HG03159 (cell line): ENCODE measurements around the gene SLC4A11.
"Not testable (repeated sequence)": the region's sequence is repeated elsewhere in the genome, so short reads cannot be mapped to it uniquely, and the experiment has no call there.

ENCODE experiments used
- ATAC-seq: cut with Tn5 transposase; IDR thresholded peaks from one replicate; pipeline ENCODE4 v1.9.1; 2021; ENCODE audit warnings: mild to moderate bottlenecking, moderate library complexity; ENCODE audit not compliant: unreplicated experiment

The SLC4A11 gene

DNA sequence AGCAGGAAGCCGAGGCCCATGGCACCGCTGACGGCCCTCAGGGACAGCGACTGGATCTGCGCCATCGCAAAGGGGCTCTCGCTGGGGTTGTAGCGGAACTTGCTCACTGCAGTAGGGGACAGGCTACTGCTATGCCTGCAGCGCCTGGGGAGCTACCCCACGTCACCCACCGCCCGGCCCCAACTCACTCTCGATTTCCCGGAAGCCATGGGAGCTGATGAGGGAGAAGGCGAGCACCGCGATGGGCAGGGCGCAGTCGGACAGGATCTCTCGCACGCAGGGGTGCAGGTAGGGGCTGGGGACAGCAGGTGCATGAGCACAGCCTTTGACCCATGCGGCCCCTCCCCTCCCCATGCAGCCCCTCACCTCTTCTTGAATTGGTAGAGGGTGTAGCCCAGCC lies 9.8 kb downstream of the SLC4A11 start:
- ATAC-seq, result no peak

DNA sequence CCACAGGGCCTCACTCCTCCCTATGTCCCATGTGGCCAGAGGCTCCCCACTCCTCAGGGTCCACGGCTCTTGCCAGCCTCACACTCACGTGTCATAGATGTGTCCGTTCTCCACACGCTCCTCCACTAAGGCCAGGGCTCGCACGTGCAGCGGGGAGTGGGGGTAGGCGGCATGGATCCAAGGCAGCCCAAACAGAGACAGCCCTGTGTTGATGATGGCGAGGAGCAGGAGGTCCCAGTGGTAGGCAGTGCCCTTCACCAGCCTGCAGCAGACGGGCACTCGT lies 10.3 kb downstream of the SLC4A11 start:
- ATAC-seq, result no peak

DNA sequence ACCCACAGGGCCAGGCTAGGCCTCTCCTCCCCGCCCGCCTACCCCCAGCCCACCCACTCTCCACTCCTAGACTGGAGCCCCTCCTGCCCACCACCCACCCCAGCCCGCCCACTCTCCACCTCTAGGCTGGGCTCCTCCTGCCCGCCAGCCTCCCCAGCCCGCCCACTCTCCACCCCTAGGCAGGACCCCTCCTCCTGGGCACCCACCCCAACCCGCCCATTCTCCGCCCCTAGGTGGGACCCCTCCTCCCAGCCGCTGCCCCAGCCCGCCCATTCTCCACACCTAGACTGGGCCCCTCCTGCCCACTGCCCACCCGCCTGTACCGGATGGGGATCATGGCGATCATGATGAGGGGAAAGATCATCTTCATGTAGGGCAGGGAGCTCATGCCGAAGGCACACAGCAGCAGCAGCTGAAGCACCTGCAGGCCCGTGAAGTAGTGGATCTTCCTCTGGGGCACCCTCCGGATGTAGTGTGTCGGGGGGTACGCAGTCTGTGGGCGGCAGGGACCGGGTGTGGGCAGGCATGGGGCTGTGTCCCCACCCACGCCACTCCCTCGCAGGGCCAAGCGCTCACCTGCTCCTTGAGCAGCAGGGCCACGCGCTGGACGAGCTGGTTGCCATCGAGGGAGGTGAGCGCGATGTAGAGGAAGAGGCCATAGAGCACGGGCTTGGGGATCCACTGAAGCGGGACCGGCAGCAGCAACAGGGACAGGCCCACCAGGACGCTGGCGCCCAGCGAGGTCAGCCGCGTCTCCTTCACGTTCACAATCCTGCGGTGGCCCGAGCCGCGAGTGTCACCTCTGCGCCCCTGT lies 10.8 kb downstream of the SLC4A11 start:
- ATAC-seq, result no peak

DNA sequence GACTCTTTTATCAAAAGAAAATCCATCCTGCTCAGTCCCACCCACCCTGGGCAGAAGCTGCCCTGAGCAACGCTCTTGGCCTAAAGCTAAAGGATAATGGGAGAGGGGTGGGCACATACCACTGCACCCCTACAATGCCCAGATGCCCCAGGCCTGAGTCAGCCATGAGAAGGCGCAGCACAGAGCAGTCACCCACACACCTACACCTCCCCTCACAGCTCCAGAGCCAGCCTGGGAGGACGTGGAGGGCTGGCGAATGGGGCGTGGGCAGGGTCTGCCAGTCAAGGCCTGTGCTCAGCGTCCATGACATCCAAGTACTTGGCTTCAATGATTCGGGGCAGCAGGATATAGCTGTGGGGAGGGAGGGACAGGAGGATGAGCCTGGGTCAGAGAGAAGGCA lies 11.5 kb downstream of the SLC4A11 start:
- no peak for ATAC-seq

DNA sequence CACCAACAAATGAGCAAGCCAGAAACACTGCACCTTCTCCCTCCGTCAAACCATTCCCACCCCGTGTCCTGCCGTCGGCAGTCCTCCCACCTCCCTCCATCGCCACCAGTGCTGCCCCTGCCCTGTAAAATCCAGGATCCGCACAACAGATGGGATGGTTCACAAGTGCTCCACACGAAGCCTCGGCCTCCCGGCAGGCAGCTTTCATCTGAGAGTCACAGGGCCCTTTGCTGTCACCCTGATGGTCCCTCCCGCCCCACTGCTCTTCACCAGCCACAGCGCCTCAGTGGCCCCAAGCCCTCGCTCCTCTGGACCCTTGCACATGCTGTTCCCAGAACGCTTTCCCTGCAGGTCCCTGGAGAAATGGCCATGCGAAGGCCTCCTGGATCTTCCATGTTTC lies 12.1 kb downstream of the SLC4A11 start:
- ATAC-seq, result no peak

DNA sequence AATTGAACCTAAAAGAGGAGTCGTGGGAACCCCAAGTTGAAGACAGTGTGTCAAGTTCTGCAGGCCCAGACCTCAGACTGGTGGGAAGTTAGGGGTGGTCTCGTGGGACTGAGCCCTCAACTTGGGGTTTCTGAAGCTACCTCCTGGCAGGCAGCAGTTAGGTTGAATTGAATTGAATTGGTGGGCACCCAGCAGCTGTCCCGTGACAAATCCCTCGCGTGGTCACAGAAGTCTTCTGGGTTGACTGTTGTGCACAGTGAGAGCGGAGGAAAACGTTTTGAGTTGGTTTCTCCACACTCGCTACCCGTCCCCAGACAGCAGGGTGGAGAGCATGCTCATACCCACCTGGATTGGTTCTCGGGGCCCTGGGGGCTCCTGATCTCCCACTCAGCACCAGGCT lies 12.9 kb downstream of the SLC4A11 start:
- no peak for ATAC-seq

DNA sequence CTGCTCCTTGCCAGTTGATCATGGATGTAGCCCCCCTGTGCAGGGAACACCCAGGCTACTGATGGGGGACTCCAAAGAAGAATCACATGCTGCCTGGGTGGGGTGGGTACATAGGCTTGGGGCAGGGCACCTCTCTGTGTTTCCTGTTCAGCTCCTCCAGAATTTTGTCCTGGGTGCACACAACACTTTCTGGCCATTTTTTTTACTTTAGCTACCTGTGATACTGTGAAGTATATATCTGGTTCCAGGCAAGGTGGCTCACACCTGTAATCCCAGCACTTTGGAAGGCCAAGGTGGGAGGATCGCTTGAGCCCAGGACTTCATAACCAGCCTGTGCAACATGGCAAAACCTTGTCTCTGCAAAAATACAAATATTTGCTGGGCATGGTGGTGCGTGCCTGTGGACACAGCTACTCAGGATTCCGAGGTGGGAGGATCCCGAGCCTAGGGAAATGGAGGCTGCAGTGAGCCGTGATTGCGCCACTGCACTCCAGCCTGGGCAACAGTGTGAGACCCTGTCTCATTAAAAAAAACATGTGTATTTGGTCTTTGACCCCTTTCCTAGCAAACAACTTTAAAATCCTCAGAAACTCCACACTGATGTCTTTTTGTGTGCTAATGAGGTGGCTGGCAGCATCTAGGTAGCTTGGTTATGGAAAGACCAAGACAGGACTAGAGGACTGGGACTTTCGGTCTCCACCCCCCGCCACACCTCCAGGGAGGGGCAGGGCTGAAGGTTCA lies 14.1 kb downstream of the SLC4A11 start:
- no peak for ATAC-seq

DNA sequence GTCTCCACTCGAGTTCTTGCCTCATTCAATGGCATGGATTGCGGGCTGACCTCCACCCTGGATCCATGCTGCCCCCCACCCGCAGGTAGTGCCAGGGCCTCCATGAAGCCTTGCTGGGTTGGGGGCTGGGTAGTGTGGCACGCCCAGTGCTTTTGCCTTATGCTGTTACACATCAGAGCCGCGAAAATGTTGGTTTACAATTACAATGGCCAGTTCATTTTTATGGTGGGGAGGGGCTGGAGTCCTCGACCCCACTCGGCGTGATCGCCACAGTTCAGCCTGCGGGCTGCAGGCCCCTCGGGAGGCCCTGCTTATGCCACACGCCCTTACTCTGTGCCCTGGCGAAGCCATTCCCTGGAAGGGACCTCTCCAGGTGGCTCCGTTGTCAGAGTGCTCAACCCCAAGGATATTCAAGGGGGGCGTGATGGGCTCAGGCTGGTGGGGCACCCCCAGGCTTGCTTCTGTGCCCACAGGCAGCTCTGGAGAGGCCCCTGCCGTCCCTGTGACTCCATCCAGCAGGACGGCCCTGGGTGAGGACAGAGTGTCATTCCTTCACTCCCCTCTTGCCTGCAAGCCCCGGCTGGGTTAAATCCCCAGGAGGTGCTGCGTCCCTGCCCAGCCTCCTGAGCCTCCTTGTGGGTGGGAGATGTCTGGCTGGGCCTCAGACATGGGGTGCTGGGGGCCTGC lies 14.9 kb downstream of the SLC4A11 start:
- no peak for ATAC-seq

DNA sequence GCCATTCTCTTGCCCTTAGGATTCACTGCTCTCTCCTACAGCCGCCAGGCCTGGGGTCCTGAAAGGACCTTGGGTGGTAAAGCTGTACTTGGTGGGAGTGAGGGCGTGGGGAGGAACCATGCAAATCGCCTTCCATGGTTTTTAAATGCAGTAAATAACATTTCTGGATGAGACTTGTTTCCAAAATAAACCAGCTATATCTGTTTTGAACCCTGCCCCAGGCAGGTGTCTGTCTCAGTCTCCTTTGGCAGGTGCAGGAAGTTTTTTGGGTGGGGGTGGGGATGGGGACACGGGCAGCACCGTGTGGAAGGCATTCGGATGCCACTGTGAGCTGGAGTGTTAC lies 15.4 kb downstream of the SLC4A11 start:
- ATAC-seq, result no peak

DNA sequence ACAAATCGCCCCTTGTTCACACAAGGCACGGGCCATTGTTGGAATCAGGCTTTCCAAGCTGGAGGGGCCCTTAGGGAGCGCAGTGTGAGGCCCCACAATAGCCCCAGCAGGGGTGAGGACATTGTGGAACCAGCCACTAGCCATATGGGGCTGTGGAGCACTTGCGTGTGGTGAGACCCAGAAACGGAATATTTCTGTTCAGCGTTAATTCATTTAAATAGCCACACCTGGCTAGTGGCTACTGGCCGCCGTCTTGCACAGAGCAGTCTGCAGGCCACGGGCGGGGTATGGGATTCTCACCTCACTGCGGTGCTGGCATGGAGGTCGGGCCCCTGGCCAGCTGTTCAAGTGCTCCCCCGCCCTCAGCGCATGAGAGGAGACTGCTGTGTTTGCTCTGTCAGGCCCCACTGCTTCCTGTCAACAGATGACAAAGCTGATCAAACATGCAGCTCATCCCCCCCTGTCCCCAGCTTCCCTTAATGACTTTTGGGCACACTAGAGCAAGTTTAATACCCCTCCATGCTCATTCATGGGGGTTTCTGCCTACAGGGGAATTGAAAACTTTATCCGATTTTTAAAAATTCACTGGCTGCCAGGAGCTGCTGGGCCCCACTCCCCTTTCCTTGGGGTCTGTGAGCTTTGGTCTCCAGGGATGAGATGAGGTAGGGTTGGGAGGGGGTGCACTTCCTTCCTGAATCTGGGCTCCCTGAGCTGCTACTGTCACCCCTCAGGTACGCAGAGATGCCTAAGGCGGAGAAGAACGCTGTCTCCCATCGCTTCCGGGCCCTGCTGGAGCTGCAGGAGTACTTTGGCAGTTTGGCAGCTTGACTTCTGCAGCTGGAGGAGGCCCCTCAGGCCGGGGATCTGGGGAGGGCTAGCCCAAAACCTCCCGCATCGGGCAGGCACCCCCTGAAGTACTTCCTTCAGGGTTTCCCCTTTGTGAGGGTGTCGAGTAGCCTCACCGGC lies 16.1 kb downstream of the SLC4A11 start:
- ATAC-seq, result no peak

DNA sequence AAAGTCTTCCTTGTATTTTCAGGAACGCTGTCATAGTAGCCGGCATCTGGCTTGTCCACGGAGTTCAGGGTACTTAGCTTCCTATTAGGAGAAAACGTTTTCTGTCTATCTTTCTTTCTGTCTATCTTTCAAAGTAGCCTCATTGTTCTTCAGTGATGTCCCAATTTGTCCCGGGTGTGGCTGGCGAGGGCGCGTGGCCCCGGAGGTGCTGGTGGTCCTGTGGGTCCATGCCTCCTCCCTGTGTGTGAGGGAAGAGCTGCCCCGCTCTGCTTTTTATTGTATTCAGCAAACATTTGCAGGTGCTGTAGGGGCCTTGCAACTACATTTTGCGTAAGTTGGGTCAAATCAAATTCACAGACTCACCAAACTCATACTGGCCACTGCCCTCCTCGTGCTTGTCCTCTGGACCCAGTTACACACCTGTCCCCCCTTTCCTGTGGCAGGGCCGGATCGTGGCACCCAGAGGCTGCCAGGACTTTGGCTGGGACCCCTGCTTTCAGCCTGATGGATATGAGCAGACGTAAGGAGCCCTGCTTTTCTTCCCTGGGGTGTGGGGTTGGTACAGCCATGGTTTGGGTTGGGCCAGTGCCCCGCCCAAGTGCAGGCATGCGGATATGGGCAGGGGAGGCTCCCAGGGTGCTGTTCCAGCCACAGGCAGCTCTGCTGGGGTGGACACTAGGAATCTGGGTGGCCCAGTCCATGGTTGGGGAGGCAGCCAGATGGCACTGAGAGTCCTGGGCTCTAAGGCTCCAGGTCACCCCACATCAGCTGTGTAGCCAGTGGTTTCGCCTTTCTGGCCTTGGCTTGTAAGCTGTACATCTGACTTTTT lies 17.4 kb downstream of the SLC4A11 start:
- no peak for ATAC-seq

DNA sequence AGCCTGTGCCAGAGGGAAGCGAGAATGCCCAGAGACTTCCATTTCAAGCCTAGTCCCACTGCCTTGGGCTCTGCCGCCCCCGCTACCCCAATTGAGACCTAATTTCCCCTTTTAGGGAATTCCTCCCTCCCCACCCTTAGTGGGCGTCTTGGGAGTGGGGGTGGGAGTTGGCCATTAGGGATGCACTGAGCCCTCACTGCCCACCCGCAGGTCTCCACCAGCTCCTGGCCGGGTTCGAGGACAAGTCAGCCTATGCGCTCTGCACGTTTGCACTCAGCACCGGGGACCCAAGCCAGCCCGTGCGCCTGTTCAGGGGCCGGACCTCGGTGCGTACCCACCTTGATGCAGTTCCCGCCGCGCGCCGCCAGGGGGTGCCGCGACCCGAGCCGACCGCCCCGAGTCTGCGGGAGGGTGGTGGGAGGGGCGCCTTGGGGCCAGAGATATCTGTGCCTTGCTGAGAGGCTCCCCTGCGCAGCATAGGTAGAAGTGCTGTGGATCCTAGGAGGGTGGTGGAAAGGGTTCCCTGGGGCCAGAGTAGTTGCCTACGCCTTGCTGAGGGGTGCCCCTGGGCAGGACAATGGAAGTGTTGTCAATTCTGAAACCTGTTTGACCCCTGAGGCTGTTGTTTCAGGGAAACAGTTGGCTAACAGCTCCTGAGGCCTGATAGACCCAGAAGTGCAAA lies 20.5 kb downstream of the SLC4A11 start:
- peak; percentile 61 for ATAC-seq

DNA sequence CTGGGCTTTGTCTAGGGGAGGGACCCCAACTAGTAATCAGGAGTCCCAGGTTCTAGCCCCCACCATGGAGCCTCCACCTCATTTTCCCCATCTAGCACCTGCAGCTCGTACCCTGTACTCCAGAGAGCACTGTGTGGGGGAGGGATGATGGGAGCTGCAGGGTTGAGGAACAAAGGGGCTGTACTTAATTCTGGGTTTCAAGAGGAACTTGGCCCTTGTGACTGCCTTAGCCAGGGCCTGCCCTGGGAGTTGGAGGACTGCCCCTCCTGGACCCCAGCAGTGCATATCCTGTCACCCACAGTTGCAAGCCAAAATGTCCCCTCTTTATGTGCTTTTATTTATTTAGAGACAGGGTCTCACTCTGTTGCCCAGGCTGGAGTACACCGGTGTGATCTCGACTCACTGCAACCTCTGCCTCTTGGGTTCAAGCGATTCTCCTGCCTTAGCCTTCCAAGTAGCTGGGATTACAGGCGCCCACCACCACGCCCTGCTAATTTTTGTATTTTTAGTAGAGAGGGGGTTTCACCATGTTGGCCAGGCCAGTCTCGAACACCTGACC lies 23.6 kb downstream of the SLC4A11 start:
- not testable (repeated sequence) for ATAC-seq

DNA sequence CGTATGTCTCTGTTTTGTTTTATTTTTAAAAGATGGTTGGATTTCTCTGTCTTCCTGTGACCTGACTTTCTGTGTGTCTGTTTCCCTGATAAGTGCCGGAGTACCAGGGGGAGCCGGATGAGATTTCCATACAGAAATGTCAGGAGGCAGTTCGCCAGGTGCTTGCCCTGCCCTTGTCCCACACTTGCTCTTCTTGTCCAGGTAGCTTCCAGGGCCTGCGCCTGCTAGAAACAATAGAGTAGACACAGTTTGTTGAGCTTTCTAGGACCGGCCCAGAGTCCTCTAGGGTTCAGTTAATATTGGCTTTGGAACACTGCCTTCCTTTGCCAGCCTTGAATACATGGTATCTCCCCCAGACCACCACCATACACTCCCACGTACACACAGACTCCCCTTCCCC lies 25.8 kb downstream of the SLC4A11 start:
- ATAC-seq, result no peak

DNA sequence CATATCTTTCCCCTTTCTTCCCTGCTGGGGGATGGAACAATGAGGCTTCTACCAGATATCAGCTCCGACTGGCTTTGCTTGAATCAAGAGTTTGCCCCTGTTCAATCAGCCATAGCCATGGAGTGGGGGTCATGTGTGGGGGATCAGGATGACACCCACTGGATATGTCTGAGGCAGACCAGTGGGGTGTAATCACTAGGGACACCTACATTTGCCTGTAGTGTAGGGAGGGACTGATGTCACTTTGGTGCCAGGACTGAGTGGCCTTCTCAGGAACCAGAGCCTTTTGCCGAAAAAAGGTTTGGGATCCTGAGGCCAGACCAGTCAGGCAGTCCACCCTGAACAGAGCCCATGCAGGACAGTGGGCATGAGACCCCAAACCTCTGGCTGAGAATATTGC lies 28.6 kb downstream of the SLC4A11 start:
- ATAC-seq, result no peak

DNA sequence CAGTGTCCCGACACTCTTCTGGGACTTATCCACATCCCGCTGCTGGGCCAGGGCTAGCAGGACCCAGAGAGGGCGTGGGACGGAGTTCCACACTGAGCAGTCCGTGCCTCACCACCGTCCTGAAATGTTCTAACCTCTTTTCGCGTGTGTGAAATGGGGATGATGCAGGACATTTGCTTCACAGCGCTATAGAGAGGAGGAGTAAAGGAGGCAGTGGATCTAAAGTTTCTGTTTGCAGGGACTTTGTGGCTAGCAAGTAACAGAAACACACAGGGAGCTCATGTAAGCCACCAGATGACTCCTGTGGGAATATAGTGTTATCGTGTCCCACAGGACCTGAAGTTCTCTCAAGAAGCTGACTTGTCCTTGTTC lies 29.1 kb downstream of the SLC4A11 start:
- peak; percentile 6 for ATAC-seq

DNA sequence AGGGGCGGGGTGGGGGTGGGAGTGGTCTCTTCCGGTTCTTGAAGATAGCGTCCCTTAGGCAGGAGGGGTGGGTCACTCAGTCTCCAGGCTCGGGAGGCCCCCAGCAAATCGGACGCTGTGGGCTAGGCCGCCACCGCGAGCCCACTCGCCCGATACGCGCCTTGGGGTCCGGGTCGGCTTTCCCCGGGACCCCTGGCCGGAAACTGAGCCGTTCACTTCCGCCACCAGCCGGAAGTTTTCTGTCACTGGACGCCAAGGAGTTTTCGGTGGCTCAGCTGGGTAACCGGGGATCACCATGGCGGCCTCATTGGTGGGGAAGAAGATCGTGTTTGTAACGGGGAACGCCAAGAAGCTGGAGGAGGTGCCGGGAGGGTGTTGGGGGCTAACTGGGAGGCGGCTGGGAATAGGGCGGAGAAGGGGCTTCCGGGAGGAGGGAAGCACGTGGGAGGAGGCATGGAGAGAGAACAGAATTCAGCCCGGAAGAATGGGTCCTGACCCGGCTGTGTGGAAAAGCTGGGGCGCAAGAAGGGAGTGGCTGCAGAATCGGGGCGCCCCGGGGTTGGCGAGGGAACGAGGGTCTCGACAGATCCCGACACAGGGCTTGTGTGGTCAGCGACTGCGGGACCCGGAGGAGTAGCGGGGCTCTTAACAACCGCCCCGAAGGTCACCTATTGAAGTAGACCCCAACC lies 29.6 kb downstream of the SLC4A11 start, which contains the start of gene ITPA:
Gene ITPA (plus strand): TSS at position 242 of the 689 bp plus-strand sequence. CDS start 54 bp downstream, at position 296.
- peak; percentile 39 for ATAC-seq

DNA sequence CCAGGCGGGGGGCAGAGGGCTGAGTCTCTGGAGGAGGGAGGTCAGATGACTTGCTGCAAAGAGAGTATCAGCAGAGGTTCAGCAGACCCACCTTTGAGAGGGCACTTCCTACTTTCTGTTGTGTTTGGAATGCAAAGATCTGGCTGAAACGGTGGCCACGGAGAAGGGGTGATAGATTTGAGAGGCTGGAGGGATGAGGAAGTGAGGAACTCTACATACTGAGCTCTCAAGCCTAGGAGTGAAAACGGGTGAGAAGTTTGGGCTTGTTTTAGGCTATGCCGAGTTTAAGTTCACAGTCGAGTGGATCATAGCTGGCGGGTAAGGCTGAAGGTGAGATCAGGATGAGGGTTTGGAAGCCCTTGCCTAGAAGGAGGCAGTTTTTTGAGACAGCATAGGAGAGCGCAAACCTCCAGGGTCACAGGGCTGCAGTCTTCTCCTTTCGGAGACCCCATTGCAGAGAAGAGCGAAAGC lies 30.2 kb downstream of the SLC4A11 start:
- no peak for ATAC-seq
